WTC11 (cell line): ENCODE data around the gene NTF3. TPM values are rescaled to one million over a fixed set of nuclear protein-coding genes. Genes with fewer than 3 reads are reported as not detected.

Source experiments
- ATAC-seq: fragments of 200-7000 bp; cut with Tn5 transposase; 2 replicates; pipeline ENCODE4 v1.10.0; 2021; ENCODE audit warnings: mild to moderate bottlenecking, moderate library complexity
- CTCF ChIA-PET: fragments of 300-600 bp; sonication (Branson Sonifier 250); formaldehyde crosslinking; loops from one replicate; lab custom pipeline; 2021; ENCODE audit warnings: antibody characterized with exemption; lab: Charles Lee
- POLR2A ChIA-PET: fragments of 350-600 bp; sonication (Branson Sonifier 250); formaldehyde crosslinking; loops from one replicate; lab custom pipeline; 2021; ENCODE audit warnings: antibody characterized with exemption; lab: Charles Lee
- DNase-seq: peaks from one replicate; pipeline ENCODE4 v3.0.0; 2021; ENCODE audit warnings: low spot score
- H3K27ac Mint-ChIP-seq: 2 replicates; pipeline ENCODE4 v1.8.0; 2021; ENCODE audit warnings: mixed read lengths
- H3K27me3 Mint-ChIP-seq: 2 replicates; pipeline ENCODE4 v1.8.0; 2021; ENCODE audit warnings: low read depth, mild to moderate bottlenecking, moderate library complexity, mixed read lengths
- H3K36me3 Mint-ChIP-seq: 2 replicates; pipeline ENCODE4 v1.8.0; 2021; ENCODE audit warnings: mixed read lengths
- H3K4me1 Mint-ChIP-seq: 2 replicates; pipeline ENCODE4 v1.8.0; 2022; ENCODE audit warnings: mixed read lengths
- H3K4me3 Mint-ChIP-seq: 2 replicates; pipeline ENCODE4 v1.8.0; 2021; ENCODE audit warnings: mild to moderate bottlenecking, moderate library complexity, mixed read lengths
- H3K9me3 Mint-ChIP-seq: 2 replicates; pipeline ENCODE4 v1.8.0; 2021; ENCODE audit warnings: mixed read lengths
- E2F1 ChIP-seq: sonication (generic); formaldehyde crosslinking; IDR thresholded peaks from 2 replicates; pipeline ENCODE4 v1.8.0; 2022; ENCODE audit warnings: mild to moderate bottlenecking, missing genetic modification reagents
- E2F4 ChIP-seq: sonication (generic); formaldehyde crosslinking; IDR thresholded peaks from 2 replicates; pipeline ENCODE4 v1.8.1; 2022; ENCODE audit warnings: low read depth, mild to moderate bottlenecking, moderate library complexity, missing genetic modification reagents, borderline replicate concordance
- ETV6 ChIP-seq: sonication (generic); formaldehyde crosslinking; IDR thresholded peaks from 2 replicates; pipeline ENCODE4 v1.8.1; 2022; ENCODE audit warnings: mild to moderate bottlenecking, missing genetic modification reagents
- FOXJ3 ChIP-seq: sonication (generic); formaldehyde crosslinking; IDR thresholded peaks from 2 replicates; pipeline ENCODE4 v1.9.0; 2021; ENCODE audit warnings: missing genetic modification reagents, mild to moderate bottlenecking, borderline replicate concordance
- FOXK1 ChIP-seq: sonication (generic); formaldehyde crosslinking; IDR thresholded peaks from 2 replicates; pipeline ENCODE4 v1.8.0; 2022; ENCODE audit warnings: mild to moderate bottlenecking, moderate library complexity, missing genetic modification reagents
- IRF1 ChIP-seq: sonication (generic); formaldehyde crosslinking; IDR thresholded peaks from 2 replicates; pipeline ENCODE4 v1.8.0; 2023; ENCODE audit warnings: missing genetic modification reagents
- KAT7 ChIP-seq: sonication (generic); formaldehyde crosslinking; IDR thresholded peaks from 2 replicates; pipeline ENCODE4 v1.8.1; 2023; ENCODE audit warnings: missing genetic modification reagents, mild to moderate bottlenecking, borderline replicate concordance
- NR1H2 ChIP-seq: sonication (generic); formaldehyde crosslinking; IDR thresholded peaks from 2 replicates; pipeline ENCODE4 v1.9.0; 2021; ENCODE audit warnings: mild to moderate bottlenecking, moderate library complexity, missing genetic modification reagents
- NR3C1 ChIP-seq: sonication (generic); formaldehyde crosslinking; conservative IDR thresholded peaks from 2 replicates; pipeline ENCODE4 v1.8.1; 2023; ENCODE audit warnings: low read depth, mild to moderate bottlenecking, missing genetic modification reagents
- RORB ChIP-seq: fragments of 250-450 bp; sonication (Bioruptor Pico); IDR thresholded peaks from 2 replicates; pipeline ENCODE4 v1.9.0; 2021; ENCODE audit warnings: mild to moderate bottlenecking
- SP1 ChIP-seq: sonication (generic); formaldehyde crosslinking; conservative IDR thresholded peaks from 2 replicates; pipeline ENCODE4 v1.8.1; 2022; ENCODE audit warnings: missing genetic modification reagents
- STAT6 ChIP-seq: sonication (generic); formaldehyde crosslinking; conservative IDR thresholded peaks from 2 replicates; pipeline ENCODE4 v1.8.1; 2023; ENCODE audit warnings: mild to moderate bottlenecking, low read depth, missing genetic modification reagents, moderate library complexity
- TEAD4 ChIP-seq: sonication (generic); formaldehyde crosslinking; IDR thresholded peaks from 2 replicates; pipeline ENCODE4 v1.8.0; 2022; ENCODE audit warnings: mild to moderate bottlenecking, missing genetic modification reagents
- TP53 ChIP-seq: sonication (generic); formaldehyde crosslinking; IDR thresholded peaks from 2 replicates; pipeline ENCODE4 v1.8.1; 2023; ENCODE audit warnings: mild to moderate bottlenecking, missing genetic modification reagents
- ZNF396 ChIP-seq: fragments of 250-450 bp; sonication (Bioruptor Pico); IDR thresholded peaks from 2 replicates; pipeline ENCODE4 v1.8.0; 2021; ENCODE audit warnings: mild to moderate bottlenecking, moderate library complexity, borderline replicate concordance
- total RNA-seq: library from RNA; stranded (reverse); gene quantifications from 3 replicates; pipeline ENCODE4 v1.2.3, GENCODE V29; 2021
- TF ChIP-seq, protein P1 (sequence below): fragments of 200-600 bp; IDR thresholded peaks from 2 replicates; pipeline ENCODE4 v1.8.0; 2022; ENCODE audit warnings: antibody characterized with exemption
- TF ChIP-seq, protein P2 (sequence below): sonication (generic); formaldehyde crosslinking; IDR thresholded peaks from 2 replicates; pipeline ENCODE4 v1.8.0; 2023; ENCODE audit warnings: missing genetic modification reagents, mild to moderate bottlenecking, borderline replicate concordance
- TF ChIP-seq, protein P3 (sequence below): sonication (generic); formaldehyde crosslinking; IDR thresholded peaks from 2 replicates; pipeline ENCODE4 v1.8.0; 2022; ENCODE audit warnings: mild to moderate bottlenecking, missing genetic modification reagents

The NTF3 gene
- total RNA-seq, 1 experiment from 2014 or later, result 1.3 TPM

GRCh38 chr12:5503774-5504173 lies 71.9 kb downstream of the NTF3 start:
- H3K27me3 Mint-ChIP-seq, result no peaks in the 10 kb centered on the region
- H3K4me1 Mint-ChIP-seq, result peaks cover 14% of the 10 kb centered on the region; the same call in 1 of the 2 replicates
- ChIA-PET POLR2A (no interaction called here), CTCF (interaction anchor here (1.0 kb wide), 1 partner anchor 63 kb away, joined by 3 read pairs; no protein-coding TSS in a partner anchor)
- ATAC-seq, result peak; percentile 41
- TF ChIP-seq STAT6 (CRISPR knock-in tag) (no peak), TEAD4 (CRISPR knock-in tag) (no peak), ETV6 (no peak), FOXK1 (CRISPR knock-in tag) (no peak), TP53 (CRISPR knock-in tag) (no peak), NR1H2 (CRISPR knock-in tag) (no peak), RORB (CRISPR knock-in tag) (no peak)
- TF ChIP-seq, protein P1, sequence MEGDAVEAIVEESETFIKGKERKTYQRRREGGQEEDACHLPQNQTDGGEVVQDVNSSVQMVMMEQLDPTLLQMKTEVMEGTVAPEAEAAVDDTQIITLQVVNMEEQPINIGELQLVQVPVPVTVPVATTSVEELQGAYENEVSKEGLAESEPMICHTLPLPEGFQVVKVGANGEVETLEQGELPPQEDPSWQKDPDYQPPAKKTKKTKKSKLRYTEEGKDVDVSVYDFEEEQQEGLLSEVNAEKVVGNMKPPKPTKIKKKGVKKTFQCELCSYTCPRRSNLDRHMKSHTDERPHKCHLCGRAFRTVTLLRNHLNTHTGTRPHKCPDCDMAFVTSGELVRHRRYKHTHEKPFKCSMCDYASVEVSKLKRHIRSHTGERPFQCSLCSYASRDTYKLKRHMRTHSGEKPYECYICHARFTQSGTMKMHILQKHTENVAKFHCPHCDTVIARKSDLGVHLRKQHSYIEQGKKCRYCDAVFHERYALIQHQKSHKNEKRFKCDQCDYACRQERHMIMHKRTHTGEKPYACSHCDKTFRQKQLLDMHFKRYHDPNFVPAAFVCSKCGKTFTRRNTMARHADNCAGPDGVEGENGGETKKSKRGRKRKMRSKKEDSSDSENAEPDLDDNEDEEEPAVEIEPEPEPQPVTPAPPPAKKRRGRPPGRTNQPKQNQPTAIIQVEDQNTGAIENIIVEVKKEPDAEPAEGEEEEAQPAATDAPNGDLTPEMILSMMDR, result no peak
- DNase-seq, result no peak
- H3K4me3 Mint-ChIP-seq, result no peak overlapping the region
- H3K9me3 Mint-ChIP-seq, result no peaks in the 10 kb centered on the region
- H3K27ac Mint-ChIP-seq, result no peak overlapping the region
- no peaks in the 10 kb centered on the region for H3K36me3 Mint-ChIP-seq

DNA sequence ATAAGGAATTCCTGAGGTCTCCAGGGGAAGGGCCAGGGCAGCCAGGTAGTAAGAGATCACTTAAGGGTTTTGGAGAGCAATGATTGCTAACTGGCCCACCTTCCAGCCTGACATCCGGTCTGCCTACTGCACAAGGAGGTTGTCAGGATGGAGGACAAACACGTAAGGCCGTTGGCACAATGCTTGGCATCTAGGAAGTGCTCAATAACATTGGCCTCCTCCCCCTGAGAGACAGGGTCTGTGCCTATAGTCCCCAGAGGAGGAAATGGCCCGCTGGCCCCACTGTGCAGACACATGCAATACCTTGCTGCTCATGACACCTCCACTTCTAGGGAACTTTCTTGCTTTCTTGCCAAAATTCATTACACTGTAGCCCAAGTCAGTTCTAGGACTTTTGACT lies 73.2 kb downstream of the NTF3 start:
- Mint-ChIP-seq H3K36me3 (no peaks in the 10 kb centered on the region), H3K4me1 (peaks cover 12% of the 10 kb centered on the region; the same call in 1 of the 2 replicates), H3K9me3 (no peaks in the 10 kb centered on the region), H3K4me3 (no peak overlapping the region), H3K27me3 (no peaks in the 10 kb centered on the region)
- POLR2A ChIA-PET, result no interaction called here
- CTCF ChIA-PET, result no interaction called here
- ATAC-seq, result no peak
- DNase-seq, result no peak
- TF ChIP-seq E2F1 (CRISPR knock-in tag) (no peak), FOXJ3 (CRISPR knock-in tag) (no peak), NR3C1 (CRISPR knock-in tag) (no peak), KAT7 (CRISPR knock-in tag) (no peak), ZNF396 (no peak), IRF1 (CRISPR knock-in tag) (no peak), E2F4 (CRISPR knock-in tag) (no peak), SP1 (CRISPR knock-in tag) (no peak)
- TF ChIP-seq, protein P2, sequence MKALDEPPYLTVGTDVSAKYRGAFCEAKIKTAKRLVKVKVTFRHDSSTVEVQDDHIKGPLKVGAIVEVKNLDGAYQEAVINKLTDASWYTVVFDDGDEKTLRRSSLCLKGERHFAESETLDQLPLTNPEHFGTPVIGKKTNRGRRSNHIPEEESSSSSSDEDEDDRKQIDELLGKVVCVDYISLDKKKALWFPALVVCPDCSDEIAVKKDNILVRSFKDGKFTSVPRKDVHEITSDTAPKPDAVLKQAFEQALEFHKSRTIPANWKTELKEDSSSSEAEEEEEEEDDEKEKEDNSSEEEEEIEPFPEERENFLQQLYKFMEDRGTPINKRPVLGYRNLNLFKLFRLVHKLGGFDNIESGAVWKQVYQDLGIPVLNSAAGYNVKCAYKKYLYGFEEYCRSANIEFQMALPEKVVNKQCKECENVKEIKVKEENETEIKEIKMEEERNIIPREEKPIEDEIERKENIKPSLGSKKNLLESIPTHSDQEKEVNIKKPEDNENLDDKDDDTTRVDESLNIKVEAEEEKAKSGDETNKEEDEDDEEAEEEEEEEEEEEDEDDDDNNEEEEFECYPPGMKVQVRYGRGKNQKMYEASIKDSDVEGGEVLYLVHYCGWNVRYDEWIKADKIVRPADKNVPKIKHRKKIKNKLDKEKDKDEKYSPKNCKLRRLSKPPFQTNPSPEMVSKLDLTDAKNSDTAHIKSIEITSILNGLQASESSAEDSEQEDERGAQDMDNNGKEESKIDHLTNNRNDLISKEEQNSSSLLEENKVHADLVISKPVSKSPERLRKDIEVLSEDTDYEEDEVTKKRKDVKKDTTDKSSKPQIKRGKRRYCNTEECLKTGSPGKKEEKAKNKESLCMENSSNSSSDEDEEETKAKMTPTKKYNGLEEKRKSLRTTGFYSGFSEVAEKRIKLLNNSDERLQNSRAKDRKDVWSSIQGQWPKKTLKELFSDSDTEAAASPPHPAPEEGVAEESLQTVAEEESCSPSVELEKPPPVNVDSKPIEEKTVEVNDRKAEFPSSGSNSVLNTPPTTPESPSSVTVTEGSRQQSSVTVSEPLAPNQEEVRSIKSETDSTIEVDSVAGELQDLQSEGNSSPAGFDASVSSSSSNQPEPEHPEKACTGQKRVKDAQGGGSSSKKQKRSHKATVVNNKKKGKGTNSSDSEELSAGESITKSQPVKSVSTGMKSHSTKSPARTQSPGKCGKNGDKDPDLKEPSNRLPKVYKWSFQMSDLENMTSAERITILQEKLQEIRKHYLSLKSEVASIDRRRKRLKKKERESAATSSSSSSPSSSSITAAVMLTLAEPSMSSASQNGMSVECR (CRISPR knock-in tag), result no peak
- TF ChIP-seq, protein P3, sequence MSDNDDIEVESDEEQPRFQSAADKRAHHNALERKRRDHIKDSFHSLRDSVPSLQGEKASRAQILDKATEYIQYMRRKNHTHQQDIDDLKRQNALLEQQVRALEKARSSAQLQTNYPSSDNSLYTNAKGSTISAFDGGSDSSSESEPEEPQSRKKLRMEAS (CRISPR knock-in tag), result no peak
- TF ChIP-seq, protein P1, result no peak
- TF ChIP-seq, all 79 proteins: peak for 0
- H3K27ac Mint-ChIP-seq, result no peak overlapping the region
